IMR-90 (cell line): ENCODE measurements around the gene TRAPPC10. TPM values are rescaled to one million over a fixed set of nuclear protein-coding genes. Genes with fewer than 3 reads are reported as not detected.

ENCODE experiments used
- ATAC-seq: fragments of 200-7000 bp; cut with Tn5 transposase; 2 replicates; pipeline ENCODE4 v1.9.1; 2020; ENCODE audit warnings: low read depth, mild to moderate bottlenecking, moderate library complexity
- BruUV-seq: library from RNA; stranded (reverse); fragments of 400-500 nt; replicated peaks from 2 replicates; lab custom pipeline; 2021; lab: Mats Ljungman, UMichigan
- CTCF ChIA-PET: fragments of 300-600 bp; formaldehyde crosslinking; extraction: SDS; loops from one replicate; lab custom pipeline; 2021; ENCODE audit warnings: antibody characterized with exemption; lab: Yijun Ruan, JAX
- POLR2A ChIA-PET: fragments of 300-600 bp; sonication (Branson Sonifier 250); formaldehyde crosslinking; loops from one replicate; lab custom pipeline; 2022; ENCODE audit warnings: antibody characterized with exemption; ENCODE audit not compliant: unreplicated experiment; lab: Charles Lee
- DNase-seq: peaks from one replicate; pipeline ENCODE4 v3.0.0; 2013
- H2AFZ ChIP-seq: replicated peaks from 2 replicates; pipeline ENCODE3; 2013; ENCODE audit warnings: low read length, mild to moderate bottlenecking; ENCODE audit not compliant: poor library complexity
- H2AK5ac ChIP-seq: 2 replicates; pipeline ENCODE4 v1.6.1; 2013; ENCODE audit warnings: low read depth, low read length, inconsistent platforms
- H2AK9ac ChIP-seq: replicated peaks from 2 replicates; pipeline ENCODE3; 2013; ENCODE audit warnings: mild to moderate bottlenecking, low read depth, low read length, moderate library complexity; ENCODE audit not compliant: poor library complexity
- H2BK120ac ChIP-seq: 2 replicates; pipeline ENCODE4 v1.6.1; 2013; ENCODE audit warnings: low read depth, low read length, inconsistent platforms
- H2BK15ac ChIP-seq: 3 replicates; pipeline ENCODE4 v1.6.1; 2013; ENCODE audit warnings: low read depth, low read length, inconsistent platforms
- H2BK20ac ChIP-seq: 2 replicates; pipeline ENCODE4 v1.6.1; 2013; ENCODE audit warnings: low read depth, mild to moderate bottlenecking, inconsistent platforms, low read length, moderate library complexity
- H2BK5ac ChIP-seq: 2 replicates; pipeline ENCODE4 v1.6.1; 2013; ENCODE audit warnings: mild to moderate bottlenecking, low read depth, low read length, inconsistent platforms; ENCODE audit not compliant: poor library complexity, severe bottlenecking
- H3K14ac ChIP-seq: replicated peaks from 2 replicates; pipeline ENCODE4 v1.6.1; 2013; ENCODE audit warnings: low read depth, low read length, inconsistent platforms
- H3K18ac ChIP-seq: 2 replicates; pipeline ENCODE4 v1.6.1; 2013; ENCODE audit warnings: low read depth, low read length, control low read depth
- H3K23ac ChIP-seq: 2 replicates; pipeline ENCODE4 v1.6.1; 2013; ENCODE audit warnings: low read depth, low read length, inconsistent platforms
- H3K27ac ChIP-seq: 2 replicates; pipeline ENCODE4 v1.5.1; 2013; ENCODE audit warnings: mild to moderate bottlenecking, control low read depth, low read length; ENCODE audit not compliant: insufficient read depth
- H3K27me3 ChIP-seq: 2 replicates; pipeline ENCODE4 v1.6.1; 2013; ENCODE audit warnings: low read length; ENCODE audit not compliant: control insufficient read depth, insufficient read depth
- H3K36me3 ChIP-seq: 2 replicates; pipeline ENCODE4 v1.6.1; 2013; ENCODE audit warnings: low read length, mixed read lengths; ENCODE audit not compliant: control insufficient read depth, insufficient read depth
- H3K4ac ChIP-seq: 2 replicates; pipeline ENCODE4 v1.6.1; 2013; ENCODE audit warnings: low read depth, low read length, inconsistent platforms
- H3K4me1 ChIP-seq: 2 replicates; pipeline ENCODE4 v1.6.1; 2013; ENCODE audit warnings: low read length, mixed read lengths; ENCODE audit not compliant: control insufficient read depth, insufficient read depth
- H3K4me2 ChIP-seq: 2 replicates; pipeline ENCODE4 v1.6.1; 2013; ENCODE audit warnings: low read depth, mild to moderate bottlenecking, control low read depth, low read length, moderate library complexity
- H3K4me3 ChIP-seq: 2 replicates; pipeline ENCODE4 v1.5.1; 2013; ENCODE audit warnings: low read depth, mild to moderate bottlenecking, control low read depth, low read length, moderate library complexity; ENCODE audit not compliant: insufficient read depth
- H3K56ac ChIP-seq: 2 replicates; pipeline ENCODE4 v1.6.1; 2013; ENCODE audit warnings: low read length, inconsistent platforms; ENCODE audit not compliant: insufficient read depth; ENCODE audit errors: extremely low read depth
- H3K79me1 ChIP-seq, 2 experiments: 2 replicates each; pipeline ENCODE4 v1.6.1; 2013; ENCODE audit warnings: low read length in 2 of 2, inconsistent platforms in 1 of 2, low read depth in 1 of 2
- H3K9ac ChIP-seq: 2 replicates; pipeline ENCODE4 v1.6.1; 2013; ENCODE audit warnings: low read depth, low read length, control low read depth
- H3K9me1 ChIP-seq: 2 replicates; pipeline ENCODE4 v1.6.1; 2013; ENCODE audit warnings: low read length, inconsistent platforms; ENCODE audit not compliant: insufficient read depth
- H3K9me3 ChIP-seq: 2 replicates; pipeline ENCODE4 v1.6.1; 2013; ENCODE audit warnings: low read length; ENCODE audit not compliant: control insufficient read depth, insufficient read depth
- H4K20me1 ChIP-seq: 2 replicates; pipeline ENCODE4 v1.6.1; 2013; ENCODE audit warnings: low read length, inconsistent platforms; ENCODE audit not compliant: insufficient read depth
- H4K5ac ChIP-seq: 2 replicates; pipeline ENCODE4 v1.6.1; 2013; ENCODE audit warnings: mild to moderate bottlenecking, low read depth, low read length, control low read depth
- H4K8ac ChIP-seq, 2 experiments: 2 replicates each; pipeline ENCODE4 v1.6.1; 2013; ENCODE audit warnings: low read depth in 2 of 2, low read length in 2 of 2, control low read depth in 1 of 2, inconsistent platforms in 1 of 2
- H4K91ac ChIP-seq: 2 replicates; pipeline ENCODE4 v1.6.1; 2013; ENCODE audit warnings: low read depth, low read length, inconsistent platforms; ENCODE audit not compliant: insufficient read depth
- BHLHE40 ChIP-seq: fragments of 150-350 bp; IDR thresholded peaks from 2 replicates; pipeline ENCODE4 v1.6.1; 2016; ENCODE audit warnings: mild to moderate bottlenecking, low read depth, low read length
- CEBPB ChIP-seq: IDR thresholded peaks from 2 replicates; pipeline ENCODE4 v1.6.1; 2012; ENCODE audit warnings: low read depth, low read length, improper control_type of control experiment
- MAFK ChIP-seq: IDR thresholded peaks from 2 replicates; pipeline ENCODE4 v1.6.1; 2012; ENCODE audit warnings: low read depth, low read length, improper control_type of control experiment
- MAZ ChIP-seq: IDR thresholded peaks from 2 replicates; pipeline ENCODE4 v1.6.1; 2012; ENCODE audit warnings: low read depth, mild to moderate bottlenecking, low read length, improper control_type of control experiment, moderate library complexity, borderline replicate concordance
- MXI1 ChIP-seq: IDR thresholded peaks from 2 replicates; pipeline ENCODE4 v1.6.1; 2012; ENCODE audit warnings: low read depth, mild to moderate bottlenecking, low read length, moderate library complexity, borderline replicate concordance
- POLR2A ChIP-seq: IDR thresholded peaks from 2 replicates; pipeline ENCODE4 v1.6.1; 2012; ENCODE audit warnings: mild to moderate bottlenecking, low read depth, low read length
- WGBS, 2 experiments: methylation state at CpG; one replicate each; pipeline versions ENCODE4 v1.1.5 to v1.1.7; 2013; ENCODE audit warnings: missing lambda C conversion rate in 2 of 2; ENCODE audit not compliant: insufficient read length in 1 of 2; ENCODE audit errors: extremely low coverage in 2 of 2; 5-methylcytosine and 5-hydroxymethylcytosine counted together
- dilution Hi-C: fragments of 300-500 bp; cut with HindIII; formaldehyde crosslinking; loops from one replicate; pipeline ENCODE4 v1.14.3; 2018; ENCODE audit warnings: low sequenced_read_pairs; ENCODE audit not compliant: unreplicated experiment
- in situ Hi-C: fragments of 300-500 bp; cut with MboI; formaldehyde crosslinking; loops from 3 replicates; pipeline ENCODE4 v1.14.3; 2019; ENCODE audit warnings: low sequenced_read_pairs, inconsistent platforms, mixed read lengths
- intact Hi-C: fragments of 100-400 bp; cut with micrococcal nuclease; formaldehyde crosslinking; loops from 2 replicates; pipeline ENCODE4 v1.10.0; 2022
- polyA plus RNA-seq, 3 experiments: library from polyadenylated mRNA; depleted of rRNA; stranded (reverse); fragments of >200 nt; gene quantifications; 2 replicates each; pipeline ENCODE4 v1.2.3, GENCODE V29; 2012; ENCODE audit warnings: low replicate concordance in 1 of 3
- total RNA-seq: library from RNA; depleted of rRNA; stranded (reverse); fragments of >200 nt; gene quantifications from 2 replicates; pipeline ENCODE4 v1.2.3, GENCODE V29; 2012
- TF ChIP-seq, protein P1 (sequence below): conservative IDR thresholded peaks from 2 replicates; pipeline ENCODE4 v1.5.1; 2012; ENCODE audit warnings: mild to moderate bottlenecking, low read depth, low read length, improper control_type of control experiment
- TF ChIP-seq, protein P2 (sequence below): fragments of 150-350 bp; IDR thresholded peaks from 2 replicates; pipeline ENCODE4 v1.6.1; 2016; ENCODE audit warnings: low read depth, mild to moderate bottlenecking, low read length, moderate library complexity, borderline replicate concordance

The TRAPPC10 gene
- total and polyA plus RNA-seq, 2 of the 4 experiments (the other 2 are of a cell fraction), result 17.8 to 18.1 TPM

DNA sequence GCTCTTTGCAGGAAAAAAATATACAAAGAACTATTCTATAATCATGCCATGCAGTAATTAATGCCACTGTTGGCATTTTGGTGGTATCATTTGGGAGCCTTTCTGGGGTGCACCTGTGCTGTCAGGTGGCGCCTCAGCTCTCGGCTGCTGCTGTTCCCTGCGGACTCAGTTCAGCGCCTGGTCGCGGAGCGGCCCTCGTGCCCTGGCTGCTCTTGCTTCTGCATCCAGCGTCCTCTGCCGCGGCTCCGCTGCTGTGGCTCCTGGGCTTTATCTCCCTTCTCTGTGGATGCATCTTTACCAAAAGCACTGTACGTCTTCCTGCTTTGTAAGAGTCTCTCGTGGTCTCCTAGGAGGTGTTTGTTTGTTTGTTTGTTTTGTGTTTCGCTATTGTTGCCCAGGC, 60.0 kb downstream of the TRAPPC10 start:
- no peak overlapping the region for H2BK120ac ChIP-seq
- H2BK5ac ChIP-seq, result no peak overlapping the region
- DNase-seq (no peak), ATAC-seq (no peak)
- no peaks in the 10 kb centered on the region for H3K27me3 ChIP-seq
- H2BK15ac ChIP-seq, result no peak overlapping the region
- H3K79me1 ChIP-seq, result peaks cover 38 to 62% of the 10 kb centered on the region in 2 experiments
- no peak overlapping the region for H3K4me2 ChIP-seq
- no peak overlapping the region for H4K8ac ChIP-seq
- in situ Hi-C loops, result no loop called here
- H2AFZ ChIP-seq, result no peak overlapping the region
- no TSS peak for BruUV-seq
- intact Hi-C loops, result no loop called here
- no peaks in the 10 kb centered on the region for H3K9me3 ChIP-seq
- H3K4me3 ChIP-seq, result no peak overlapping the region
- WGBS, 2 experiments, result 99% methylated on average over 10 of the region's 15 CpGs; no CpG with 5 or more reads in 1 of the 2 experiments
- no peak overlapping the region for H3K23ac ChIP-seq
- H3K27ac ChIP-seq, result no peak overlapping the region
- no peak overlapping the region for H3K9ac ChIP-seq
- peaks cover 32% of the 10 kb centered on the region for H4K20me1 ChIP-seq
- no peak overlapping the region for H3K18ac ChIP-seq
- TF ChIP-seq, protein P1, sequence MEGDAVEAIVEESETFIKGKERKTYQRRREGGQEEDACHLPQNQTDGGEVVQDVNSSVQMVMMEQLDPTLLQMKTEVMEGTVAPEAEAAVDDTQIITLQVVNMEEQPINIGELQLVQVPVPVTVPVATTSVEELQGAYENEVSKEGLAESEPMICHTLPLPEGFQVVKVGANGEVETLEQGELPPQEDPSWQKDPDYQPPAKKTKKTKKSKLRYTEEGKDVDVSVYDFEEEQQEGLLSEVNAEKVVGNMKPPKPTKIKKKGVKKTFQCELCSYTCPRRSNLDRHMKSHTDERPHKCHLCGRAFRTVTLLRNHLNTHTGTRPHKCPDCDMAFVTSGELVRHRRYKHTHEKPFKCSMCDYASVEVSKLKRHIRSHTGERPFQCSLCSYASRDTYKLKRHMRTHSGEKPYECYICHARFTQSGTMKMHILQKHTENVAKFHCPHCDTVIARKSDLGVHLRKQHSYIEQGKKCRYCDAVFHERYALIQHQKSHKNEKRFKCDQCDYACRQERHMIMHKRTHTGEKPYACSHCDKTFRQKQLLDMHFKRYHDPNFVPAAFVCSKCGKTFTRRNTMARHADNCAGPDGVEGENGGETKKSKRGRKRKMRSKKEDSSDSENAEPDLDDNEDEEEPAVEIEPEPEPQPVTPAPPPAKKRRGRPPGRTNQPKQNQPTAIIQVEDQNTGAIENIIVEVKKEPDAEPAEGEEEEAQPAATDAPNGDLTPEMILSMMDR, result no peak
- TF ChIP-seq MAFK (no peak), POLR2A (no peak), CEBPB (no peak), MXI1 (no peak), BHLHE40 (no peak), MAZ (no peak)
- TF ChIP-seq, protein P2, sequence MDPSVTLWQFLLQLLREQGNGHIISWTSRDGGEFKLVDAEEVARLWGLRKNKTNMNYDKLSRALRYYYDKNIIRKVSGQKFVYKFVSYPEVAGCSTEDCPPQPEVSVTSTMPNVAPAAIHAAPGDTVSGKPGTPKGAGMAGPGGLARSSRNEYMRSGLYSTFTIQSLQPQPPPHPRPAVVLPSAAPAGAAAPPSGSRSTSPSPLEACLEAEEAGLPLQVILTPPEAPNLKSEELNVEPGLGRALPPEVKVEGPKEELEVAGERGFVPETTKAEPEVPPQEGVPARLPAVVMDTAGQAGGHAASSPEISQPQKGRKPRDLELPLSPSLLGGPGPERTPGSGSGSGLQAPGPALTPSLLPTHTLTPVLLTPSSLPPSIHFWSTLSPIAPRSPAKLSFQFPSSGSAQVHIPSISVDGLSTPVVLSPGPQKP, result no peak
- H3K9me1 ChIP-seq, result peaks cover 19% of the 10 kb centered on the region
- dilution Hi-C loops, result no loop called here
- H3K36me3 ChIP-seq, result peaks cover 33% of the 10 kb centered on the region
- H4K91ac ChIP-seq, result no peak overlapping the region
- H2AK9ac ChIP-seq, result no peak overlapping the region
- ChIA-PET CTCF (no interaction called here), POLR2A (interaction anchor here (0.7 kb wide), 1 partner anchor 800 kb away, joined by 3 read pairs; no protein-coding TSS in a partner anchor)
- no peak overlapping the region for H3K14ac ChIP-seq
- H3K4ac ChIP-seq, result no peak overlapping the region
- no peak overlapping the region for H2AK5ac ChIP-seq
- no peak overlapping the region for H4K5ac ChIP-seq
- no peaks in the 10 kb centered on the region for H3K4me1 ChIP-seq
- no peak overlapping the region for H2BK20ac ChIP-seq
- no peak overlapping the region for H3K56ac ChIP-seq
